HG02870 (cell line): ENCODE results near the gene DRD4.

Experiments used
- ATAC-seq: cut with Tn5 transposase; IDR thresholded peaks from one replicate; pipeline ENCODE4 v1.9.1; 2021; ENCODE audit warnings: mild to moderate bottlenecking, moderate library complexity; ENCODE audit not compliant: unreplicated experiment

The DRD4 gene

DNA sequence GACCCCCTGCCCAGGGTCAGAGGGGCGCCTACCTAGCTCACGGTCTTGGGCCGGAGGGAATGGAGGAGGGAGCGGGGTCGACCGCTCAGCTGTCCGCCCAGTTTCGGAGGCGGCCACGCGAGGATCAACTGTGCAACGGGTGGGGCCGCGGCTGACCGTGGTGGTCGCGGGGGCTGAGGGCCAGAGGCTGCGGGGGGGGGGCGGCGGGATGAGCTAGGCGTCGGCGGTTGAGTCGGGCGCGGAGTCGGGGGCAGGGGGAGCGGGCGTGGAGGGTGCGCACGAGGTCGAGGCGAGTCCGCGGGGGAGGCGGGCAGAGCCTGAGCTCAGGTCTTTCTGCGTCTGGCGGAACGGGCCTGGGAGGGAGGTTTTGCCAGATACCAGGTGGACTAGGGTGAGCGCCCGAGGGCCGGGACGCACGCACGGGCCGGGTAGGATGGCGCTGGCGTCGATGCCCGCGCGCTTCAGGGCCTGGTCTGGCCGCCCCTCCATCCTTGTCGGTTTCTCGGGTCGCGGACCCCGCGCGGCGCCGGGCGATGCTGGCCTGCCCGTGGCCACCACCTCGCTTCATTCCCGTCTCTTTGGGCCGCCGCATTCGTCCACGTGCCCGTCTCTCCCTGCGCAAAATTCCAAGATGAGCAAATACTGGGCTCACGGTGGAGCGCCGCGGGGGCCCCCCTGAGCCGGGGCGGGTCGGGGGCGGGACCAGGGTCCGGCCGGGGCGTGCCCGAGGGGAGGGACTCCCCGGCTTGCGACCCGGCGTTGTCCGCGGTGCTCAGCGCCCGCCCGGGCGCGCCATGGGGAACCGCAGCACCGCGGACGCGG, at the start of gene DRD4:
TSS of gene DRD4 (plus strand) at position 759 of the 822 bp plus-strand sequence. CDS start at position 795, 36 bp downstream.
- no peak for ATAC-seq

GRCh38 chr11:587546-587945, 49.5 kb upstream of the DRD4 start:
- ATAC-seq: no peak

DNA sequence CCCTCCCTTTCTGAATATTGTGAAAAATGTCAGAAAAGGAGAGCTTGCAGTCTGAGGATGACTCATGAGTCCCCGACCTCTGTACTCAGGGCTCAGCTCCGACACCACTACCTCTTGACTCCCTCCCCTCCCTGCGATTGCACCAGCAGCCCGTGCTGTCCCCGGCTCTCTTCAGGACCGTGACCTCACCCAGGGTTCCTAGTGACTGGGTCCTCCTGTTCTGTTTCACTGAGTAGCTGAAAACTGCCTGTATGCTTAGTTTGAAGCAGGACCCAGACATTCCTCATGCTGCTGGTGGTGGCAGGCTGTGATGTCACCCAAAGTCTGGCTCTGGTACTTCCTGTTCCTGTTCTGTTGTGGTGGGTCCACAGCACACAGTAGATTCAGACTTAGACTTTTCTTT, 49.1 kb upstream of the DRD4 start:
- ATAC-seq: no peak

DNA sequence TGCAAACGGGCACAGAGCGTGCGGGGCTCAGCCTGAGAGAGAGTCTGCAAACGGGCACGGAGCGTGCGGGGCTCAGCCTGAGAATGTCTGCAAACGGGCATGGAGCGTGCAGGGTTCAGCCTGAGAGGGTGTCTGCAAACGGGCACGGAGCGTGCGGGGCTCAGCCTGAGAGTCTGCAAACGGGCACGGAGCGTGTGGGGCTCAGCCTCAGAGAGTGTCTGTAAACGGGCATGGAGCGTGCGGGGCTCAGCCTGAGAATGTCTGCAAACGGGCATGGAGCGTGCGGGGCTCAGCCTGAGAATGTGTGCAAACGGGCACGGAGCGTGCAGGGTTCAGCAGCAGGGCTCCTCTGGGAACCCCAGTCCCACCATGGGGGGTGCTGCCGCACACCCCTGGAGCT, 47.3 kb upstream of the DRD4 start:
- ATAC-seq: no peak

DNA sequence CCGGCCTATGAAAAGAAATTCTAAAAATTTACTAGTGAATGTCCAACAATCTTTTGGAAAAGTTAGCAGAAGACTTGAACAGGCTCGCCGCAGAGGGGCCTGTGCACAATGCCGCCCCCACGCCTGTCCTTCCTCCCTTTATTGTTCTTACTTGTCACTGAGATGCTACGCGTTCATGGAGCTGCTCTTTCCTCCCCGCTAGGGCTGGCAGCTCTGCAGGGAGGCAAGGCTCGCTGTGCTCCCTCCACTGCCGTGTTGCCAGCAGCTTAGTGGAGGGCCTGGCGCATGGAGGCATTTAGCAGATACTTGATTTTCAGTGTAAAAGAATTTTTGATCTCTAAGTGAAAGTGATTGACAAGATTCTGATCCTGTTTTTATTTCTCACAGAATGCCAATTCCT, 46.1 kb upstream of the DRD4 start:
- ATAC-seq: no peak

- no peak for ATAC-seq
These were observed 44.6 kb upstream of the DRD4 start for GRCh38 chr11:592501-592900.

DNA sequence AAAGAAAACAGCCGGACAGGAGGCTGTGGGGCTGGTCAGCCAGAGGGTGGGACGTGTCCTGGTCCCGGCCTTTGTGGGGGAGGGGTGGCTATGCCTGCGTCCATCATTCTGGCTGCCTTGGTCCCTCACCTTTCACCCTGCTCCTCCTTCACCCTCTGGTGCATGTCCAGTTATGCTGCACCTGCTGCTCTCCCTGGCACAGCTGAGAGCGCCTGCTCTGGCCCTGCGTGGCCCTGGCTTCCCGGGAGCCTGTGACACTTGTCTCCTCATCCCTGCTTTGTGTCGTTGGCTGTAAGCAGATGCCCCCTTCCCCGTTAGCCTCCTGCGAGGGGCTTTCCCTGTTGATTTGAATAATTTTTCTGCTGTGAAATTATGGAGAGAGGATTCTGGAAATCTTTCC, 44.2 kb upstream of the DRD4 start:
- no peak for ATAC-seq

DNA sequence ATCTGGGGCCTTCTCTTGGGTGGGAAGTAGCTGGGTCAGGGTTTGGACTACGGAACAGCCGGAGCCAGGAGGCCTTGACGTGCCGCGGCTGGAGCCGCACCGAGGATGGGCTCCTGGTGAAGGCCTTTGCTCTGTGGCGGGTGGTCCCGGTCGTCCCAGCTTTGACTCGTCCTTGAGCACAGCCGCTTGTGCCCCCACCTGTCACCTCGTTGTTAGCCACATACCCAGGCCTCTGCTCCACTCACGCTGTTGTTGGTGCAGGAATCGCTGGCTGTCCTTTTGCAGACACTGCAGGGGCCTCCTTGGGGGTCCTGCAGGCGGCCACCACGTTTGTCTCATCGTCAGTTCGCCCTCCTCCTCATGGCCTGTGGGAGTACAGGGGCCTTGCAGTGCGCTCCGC, 43.7 kb upstream of the DRD4 start:
- no peak for ATAC-seq

DNA sequence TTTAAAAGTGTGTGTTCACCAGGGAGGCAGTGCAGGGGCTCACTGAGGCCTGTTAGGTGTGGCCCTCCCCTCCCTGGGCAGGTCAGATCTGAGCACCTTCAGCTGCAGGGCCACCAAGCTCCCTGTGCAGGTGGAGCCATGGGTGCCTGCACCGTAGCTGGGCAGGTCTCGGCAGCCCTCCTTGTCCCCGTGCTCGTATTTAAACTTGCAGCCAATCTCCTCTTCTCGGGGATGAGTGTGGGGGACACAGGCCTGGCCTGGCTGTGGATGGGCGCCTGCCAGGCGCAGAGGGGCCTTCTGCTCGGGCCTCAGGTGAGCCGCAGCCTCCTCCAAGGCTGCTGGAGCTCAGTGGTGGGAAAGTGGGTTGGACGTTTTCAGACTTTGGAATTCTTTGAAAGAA, 41.7 kb upstream of the DRD4 start:
- ATAC-seq: no peak

- ATAC-seq: no peak
These were observed 40.7 kb upstream of the DRD4 start for GRCh38 chr11:596374-596773.

GRCh38 chr11:597166-597725, 39.8 kb upstream of the DRD4 start:
- no peak for ATAC-seq

- no peak for ATAC-seq
These were observed 38.9 kb upstream of the DRD4 start for GRCh38 chr11:598005-598680.

DNA sequence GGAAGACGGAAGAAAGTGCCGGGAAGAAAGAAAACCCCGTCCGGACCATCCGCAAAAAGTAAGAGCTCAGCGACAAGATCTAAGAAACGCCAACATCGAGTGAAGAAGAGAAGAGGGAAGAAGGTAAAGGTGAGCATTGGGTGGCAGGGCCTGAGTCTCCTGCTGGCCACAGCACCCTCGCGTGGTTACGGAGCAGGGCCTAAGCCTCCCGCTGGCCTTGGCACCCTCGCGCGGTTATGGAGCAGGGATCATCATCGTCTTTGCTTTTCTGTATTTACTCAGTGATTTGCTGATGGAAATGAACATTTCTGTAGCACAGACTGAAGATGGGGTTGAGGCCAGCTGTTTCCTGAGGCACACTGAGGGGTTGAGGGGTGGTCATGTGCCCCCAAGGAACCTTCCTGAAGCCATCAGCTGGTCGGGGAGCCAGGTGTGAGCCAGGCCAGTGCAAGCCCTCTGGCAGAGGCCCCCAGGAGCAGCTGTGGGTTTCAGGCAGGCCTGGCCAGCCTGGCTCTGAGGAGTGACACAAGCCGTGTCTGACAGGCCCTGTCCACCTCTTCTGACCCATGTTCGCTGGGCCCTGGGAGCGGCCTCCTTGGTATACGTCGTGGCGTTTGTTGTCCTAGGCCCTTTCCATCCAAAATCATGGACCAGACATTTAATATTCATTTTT, 35.4 kb upstream of the DRD4 start:
- ATAC-seq: no peak

GRCh38 chr11:603154-603553, 33.9 kb upstream of the DRD4 start:
- ATAC-seq: no peak

GRCh38 chr11:605286-606129, 31.6 kb upstream of the DRD4 start:
- no peak for ATAC-seq

GRCh38 chr11:606245-606644, 30.8 kb upstream of the DRD4 start:
- ATAC-seq: no peak

DNA sequence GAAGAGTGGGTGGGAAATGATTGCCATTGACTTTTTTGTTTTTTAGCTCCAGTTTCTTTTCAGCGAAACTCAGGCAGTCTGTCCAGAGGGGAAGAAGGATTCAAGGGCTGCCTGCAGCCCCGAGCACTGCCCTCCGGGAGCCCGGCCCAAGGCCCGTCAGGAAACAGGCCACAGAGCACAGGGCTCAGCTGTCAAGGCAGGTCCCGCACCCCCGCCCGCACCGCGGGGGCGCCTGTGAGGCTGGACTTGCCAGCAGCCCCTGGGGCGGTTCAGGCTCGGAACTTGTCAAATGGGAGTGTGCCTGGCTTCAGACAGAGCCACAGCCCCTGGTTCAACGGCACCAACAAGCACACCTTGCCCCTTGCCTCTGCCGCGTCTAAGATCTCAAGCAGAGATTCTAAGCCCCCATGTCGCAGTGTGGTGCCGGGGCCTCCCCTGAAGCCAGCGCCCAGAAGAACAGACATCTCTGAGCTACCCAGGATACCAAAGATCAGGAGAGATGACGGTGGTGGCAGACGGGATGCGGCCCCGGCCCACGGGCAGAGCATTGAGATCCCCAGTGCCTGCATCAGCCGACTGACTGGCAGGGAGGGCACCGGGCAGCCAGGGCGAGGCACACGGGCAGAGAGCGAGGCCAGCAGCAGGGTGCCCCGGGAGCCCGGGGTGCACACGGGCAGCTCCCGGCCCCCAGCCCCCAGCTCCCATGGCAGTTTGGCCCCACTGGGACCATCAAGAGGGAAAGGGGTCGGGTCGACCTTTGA, 29.9 kb upstream of the DRD4 start:
- ATAC-seq: no peak

DNA sequence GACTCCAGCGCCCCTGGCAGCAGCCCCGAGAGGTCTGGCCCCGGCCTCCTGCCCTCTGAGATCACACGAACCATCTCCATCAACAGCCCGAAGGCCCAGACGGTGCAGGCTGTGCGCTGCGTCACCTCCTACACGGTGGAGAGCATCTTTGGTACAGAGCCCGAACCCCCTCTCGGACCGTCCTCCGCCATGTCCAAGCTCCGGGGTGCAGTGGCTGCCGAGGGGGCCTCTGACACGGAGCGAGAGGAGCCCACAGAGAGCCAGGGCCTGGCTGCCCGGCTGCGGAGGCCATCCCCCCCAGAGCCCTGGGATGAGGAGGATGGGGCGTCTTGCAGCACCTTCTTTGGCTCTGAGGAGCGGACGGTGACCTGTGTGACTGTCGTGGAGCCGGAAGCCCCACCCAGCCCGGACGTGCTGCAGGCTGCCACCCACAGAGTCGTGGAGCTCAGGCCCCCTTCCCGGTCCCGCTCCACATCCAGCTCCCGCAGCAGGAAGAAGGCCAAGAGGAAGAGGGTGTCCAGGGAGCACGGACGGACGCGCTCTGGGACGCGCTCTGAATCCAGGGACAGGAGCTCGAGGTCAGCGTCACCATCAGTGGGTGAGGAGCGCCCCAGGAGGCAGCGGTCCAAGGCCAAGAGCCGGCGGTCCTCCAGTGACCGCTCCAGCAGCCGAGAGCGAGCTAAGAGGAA, 29.0 kb upstream of the DRD4 start:
- ATAC-seq: no peak

GRCh38 chr11:608791-609251, 28.2 kb upstream of the DRD4 start:
- no peak for ATAC-seq
